BLaER1 treated with 17β-estradiol and CSF1 and Interleukin-3, amounts not matched to agents 10 nM and 100 nM (cell line): Measurements from ENCODE around the gene ZBTB34.

ENCODE experiments used
- H3K27ac ChIP-seq, 11 experiments: shearing (Covaris generic); formaldehyde crosslinking; 2 replicates each; pipeline ENCODE4 v1.8.1; 2022
- H3K27me3 ChIP-seq, 11 experiments: shearing (Covaris generic); formaldehyde crosslinking; 2 replicates each; pipeline ENCODE4 v1.8.1; 2022
- H3K36me3 ChIP-seq, 11 experiments: shearing (Covaris generic); formaldehyde crosslinking; 2 replicates each; pipeline ENCODE4 v1.8.1; 2022
- H3K4me1 ChIP-seq, 10 experiments: shearing (Covaris generic); formaldehyde crosslinking; 2 replicates each; pipeline ENCODE4 v1.8.1; 2022
- H3K4me2 ChIP-seq, 11 experiments: shearing (Covaris generic); formaldehyde crosslinking; 2 replicates each; pipeline ENCODE4 v1.8.1; 2022
- H3K4me3 ChIP-seq, 10 experiments: shearing (Covaris generic); formaldehyde crosslinking; 2 replicates each; pipeline ENCODE4 v1.8.1; 2022
- H3K9ac ChIP-seq, 11 experiments: shearing (Covaris generic); formaldehyde crosslinking; 2 replicates each; pipeline ENCODE4 v1.8.1; 2022
- H3K9me3 ChIP-seq, 11 experiments: shearing (Covaris generic); formaldehyde crosslinking; replicated peaks in 1 of 11; 2 replicates each; pipeline ENCODE4 v1.8.1; 2022
- H4K20me1 ChIP-seq, 11 experiments: shearing (Covaris generic); formaldehyde crosslinking; 2 replicates each; pipeline ENCODE4 v1.8.1; 2022
- Cebpa-rat ChIP-seq, 11 experiments: shearing (Covaris generic); IDR thresholded peaks; 2 replicates each; pipeline ENCODE4 v1.8.1; 2022

Gene ZBTB34

DNA sequence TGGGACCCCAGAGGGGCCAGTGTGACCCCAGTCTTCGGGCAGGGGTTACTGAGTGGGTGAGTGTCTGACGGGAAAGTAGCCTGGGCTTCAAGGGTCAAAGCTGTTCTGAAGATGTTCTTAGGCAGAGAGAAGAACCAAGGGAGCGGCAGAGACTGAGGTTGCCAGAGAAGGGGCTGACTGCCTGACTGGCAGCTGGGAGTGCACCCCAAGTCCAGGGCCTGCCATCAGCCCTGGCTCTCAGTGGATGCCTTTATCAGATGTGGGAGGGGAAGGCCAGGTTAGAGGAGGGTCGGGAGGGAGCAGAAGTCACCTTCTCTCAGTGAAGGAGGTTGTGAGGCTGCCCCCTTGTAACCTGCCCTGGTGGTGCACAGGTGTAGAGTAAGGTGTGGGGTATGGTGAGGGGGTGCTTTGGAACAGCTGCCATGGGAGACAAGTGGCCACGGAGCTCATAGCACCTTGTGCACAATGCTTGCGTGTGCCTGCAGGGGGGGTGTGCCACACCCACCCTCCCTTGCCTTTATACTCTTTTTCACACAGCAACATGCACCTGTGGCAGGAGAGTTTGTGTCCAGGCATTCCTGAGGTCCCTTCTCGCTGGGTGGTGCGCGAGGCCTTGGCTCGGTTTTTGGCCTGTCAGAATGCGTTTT lies 73.0 kb downstream of the ZBTB34 start:
- no peak for TF ChIP-seq Cebpa-rat (IDR thresholded peaks at IDR 0.05)
- no peaks in the 10 kb centered on the region for H3K4me1 ChIP-seq
- no peak overlapping the region for H3K4me3 ChIP-seq
- no peak overlapping the region for H3K4me2 ChIP-seq
- no peaks in the 10 kb centered on the region for H3K36me3 ChIP-seq
- H3K9ac ChIP-seq, result no peak overlapping the region
- no peak overlapping the region for H3K27ac ChIP-seq
- H3K27me3 ChIP-seq, result no peaks in the 10 kb centered on the region
- H4K20me1 ChIP-seq, result peaks cover 0 to 6% (median 0%) of the 10 kb centered on the region in 11 experiments; a peak in 2 of 22 replicates
- H3K9me3 ChIP-seq, result peaks cover 0 to 8% (median 0%) of the 10 kb centered on the region in 11 experiments; a peak in 2 of 22 replicates

- peaks cover 0 to 8% (median 0%) of the 10 kb centered on the region in 11 experiments; a peak in 2 of 22 replicates for H3K9me3 ChIP-seq
- H3K27ac ChIP-seq, result no peak overlapping the region
- no peaks in the 10 kb centered on the region for H3K4me1 ChIP-seq
- H3K36me3 ChIP-seq, result no peaks in the 10 kb centered on the region
- peaks cover 0 to 16% (median 0%) of the 10 kb centered on the region in 11 experiments; a peak in 3 of 22 replicates for H4K20me1 ChIP-seq
- no peak for TF ChIP-seq Cebpa-rat (IDR thresholded peaks at IDR 0.05)
- no peaks in the 10 kb centered on the region for H3K27me3 ChIP-seq
- no peak overlapping the region for H3K4me2 ChIP-seq
- no peak overlapping the region for H3K4me3 ChIP-seq
- H3K9ac ChIP-seq, result no peak overlapping the region
These were observed 74.0 kb downstream of the ZBTB34 start for GRCh38 chr9:126934441-126934840.
